AG04449 (cell line): ENCODE measurements around the gene VIPR1.
A peak's percentile ranks its signal among the peaks of the same experiment; 100 is the strongest.

Experiments
- CTCF ChIA-PET: fragments of 350-600 bp; formaldehyde crosslinking; extraction: SDS; loops from one replicate; lab custom pipeline; 2021; ENCODE audit warnings: antibody characterized with exemption; lab: Yijun Ruan, JAX
- POLR2A ChIA-PET: fragments of 400-600, 350-600 bp; formaldehyde crosslinking; extraction: SDS; loops from one replicate; lab custom pipeline; 2020; ENCODE audit warnings: antibody characterized with exemption, inconsistent platforms; lab: Yijun Ruan, JAX
- DNase-seq: peaks from one replicate; pipeline ENCODE4 v3.0.0-alpha.2; 2010; ENCODE audit warnings: low read depth, low spot score
- H3K4me3 ChIP-seq: 2 replicates; pipeline ENCODE4 v1.5.1; 2011; ENCODE audit warnings: low read depth, mild to moderate bottlenecking, control low read depth, low read length
- CTCF ChIP-seq: IDR thresholded peaks from one replicate; pipeline ENCODE4 v1.5.1; 2011; ENCODE audit warnings: mild to moderate bottlenecking, moderate library complexity, low read length, control low read depth, inconsistent platforms; ENCODE audit not compliant: insufficient read depth; ENCODE audit errors: missing control alignments

The VIPR1 gene

DNA sequence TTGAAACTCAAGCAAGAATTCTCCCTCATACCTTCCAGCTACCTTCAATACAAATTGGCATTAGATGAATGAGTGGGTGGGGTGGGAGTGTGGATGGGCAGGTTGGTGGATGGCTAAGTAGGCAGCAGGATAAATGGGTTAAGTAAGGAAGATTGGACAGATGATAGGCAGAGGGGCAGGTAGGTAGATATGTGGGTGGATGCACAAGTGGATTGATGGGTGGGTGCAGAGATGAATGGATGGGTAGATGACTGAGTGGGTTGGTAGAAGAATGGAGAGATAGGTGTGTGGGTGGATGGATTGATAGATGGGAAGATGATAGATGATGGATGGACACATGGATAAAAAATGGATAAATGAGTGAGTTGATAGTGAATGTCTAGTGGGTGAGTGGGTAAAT lies 27.6 kb downstream of the VIPR1 start:
- ChIA-PET POLR2A (no interaction called here), CTCF (interaction anchor here (1.1 to 1.6 kb wide), 2 partner anchors 9 to 11 kb away, joined by 3 to 5 read pairs; no protein-coding TSS in a partner anchor)
- H3K4me3 ChIP-seq = no peak overlapping the region
- no peak for DNase-seq
- no peak for TF ChIP-seq CTCF

- no peak for DNase-seq
- POLR2A ChIA-PET = no interaction called here
- no peak overlapping the region for H3K4me3 ChIP-seq
- no peak for TF ChIP-seq CTCF
- CTCF ChIA-PET = interaction anchor here (0.7 kb wide), 1 partner anchor 15 kb away, joined by 4 read pairs; no protein-coding TSS in a partner anchor
Measured at GRCh38 chr3:42531470-42531869, 29.0 kb downstream of the VIPR1 start.

DNA sequence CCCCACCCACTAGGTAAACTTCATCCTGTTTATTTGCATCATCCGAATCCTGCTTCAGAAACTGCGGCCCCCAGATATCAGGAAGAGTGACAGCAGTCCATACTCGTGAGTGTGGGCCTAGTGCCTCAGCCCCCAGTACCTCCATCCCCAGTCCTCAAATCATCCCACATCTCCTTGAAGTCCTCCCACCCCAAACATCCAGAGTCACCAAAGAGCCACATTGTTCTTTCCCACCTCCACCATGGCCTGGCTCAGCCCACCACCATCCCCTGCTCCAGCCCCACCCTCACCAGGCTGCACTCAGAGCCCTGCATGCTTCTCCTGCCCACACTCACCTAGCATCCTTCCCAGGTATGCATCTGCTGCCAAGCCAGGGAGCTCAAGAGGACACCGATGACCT lies 29.8 kb downstream of the VIPR1 start:
- H3K4me3 ChIP-seq = no peak overlapping the region
- CTCF ChIA-PET = no interaction called here
- DNase-seq = no peak
- POLR2A ChIA-PET = no interaction called here
- no peak for TF ChIP-seq CTCF

DNA sequence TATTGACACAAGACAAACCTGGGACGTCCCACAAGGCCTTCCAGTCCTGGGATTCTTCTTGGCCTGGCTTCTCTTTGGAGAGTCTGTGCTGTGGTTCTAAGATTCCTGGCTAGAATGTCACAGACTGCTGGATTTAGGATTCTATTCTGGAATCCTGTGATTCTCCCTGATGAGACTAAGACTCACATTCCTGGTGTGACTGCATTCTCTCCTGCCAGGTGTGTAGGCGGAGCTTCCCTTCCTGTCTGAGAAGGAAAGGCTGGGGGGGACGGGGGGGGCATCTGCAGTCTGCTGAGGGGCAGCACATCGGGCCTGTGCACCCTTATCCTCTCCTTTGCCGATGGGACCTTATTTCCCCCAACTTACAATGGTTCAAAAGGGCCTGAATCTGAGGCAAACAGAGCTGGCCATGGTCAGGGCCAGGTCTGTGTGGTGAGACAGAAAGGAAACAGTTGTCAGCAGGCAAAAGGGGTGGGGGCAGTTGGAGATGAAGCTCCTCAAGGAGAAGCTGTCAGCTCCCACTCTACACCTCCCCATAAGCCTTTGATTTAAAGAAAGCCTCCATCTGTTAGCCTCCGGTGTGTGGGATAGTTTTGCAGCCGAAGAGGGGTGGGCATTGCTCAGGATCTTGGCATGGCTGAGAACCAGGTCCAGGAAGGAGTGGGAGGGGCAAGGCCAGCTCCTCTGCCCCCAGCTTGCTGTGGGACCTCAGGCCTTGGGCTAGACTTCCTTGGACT lies 30.9 kb downstream of the VIPR1 start:
- no peak overlapping the region for H3K4me3 ChIP-seq
- ChIA-PET POLR2A (no interaction called here), CTCF (interaction anchor here (7.7 kb wide), 1 partner anchor 13 kb away, joined by 85 read pairs; no protein-coding TSS in a partner anchor)
- TF ChIP-seq CTCF = no peak
- DNase-seq = no peak

DNA sequence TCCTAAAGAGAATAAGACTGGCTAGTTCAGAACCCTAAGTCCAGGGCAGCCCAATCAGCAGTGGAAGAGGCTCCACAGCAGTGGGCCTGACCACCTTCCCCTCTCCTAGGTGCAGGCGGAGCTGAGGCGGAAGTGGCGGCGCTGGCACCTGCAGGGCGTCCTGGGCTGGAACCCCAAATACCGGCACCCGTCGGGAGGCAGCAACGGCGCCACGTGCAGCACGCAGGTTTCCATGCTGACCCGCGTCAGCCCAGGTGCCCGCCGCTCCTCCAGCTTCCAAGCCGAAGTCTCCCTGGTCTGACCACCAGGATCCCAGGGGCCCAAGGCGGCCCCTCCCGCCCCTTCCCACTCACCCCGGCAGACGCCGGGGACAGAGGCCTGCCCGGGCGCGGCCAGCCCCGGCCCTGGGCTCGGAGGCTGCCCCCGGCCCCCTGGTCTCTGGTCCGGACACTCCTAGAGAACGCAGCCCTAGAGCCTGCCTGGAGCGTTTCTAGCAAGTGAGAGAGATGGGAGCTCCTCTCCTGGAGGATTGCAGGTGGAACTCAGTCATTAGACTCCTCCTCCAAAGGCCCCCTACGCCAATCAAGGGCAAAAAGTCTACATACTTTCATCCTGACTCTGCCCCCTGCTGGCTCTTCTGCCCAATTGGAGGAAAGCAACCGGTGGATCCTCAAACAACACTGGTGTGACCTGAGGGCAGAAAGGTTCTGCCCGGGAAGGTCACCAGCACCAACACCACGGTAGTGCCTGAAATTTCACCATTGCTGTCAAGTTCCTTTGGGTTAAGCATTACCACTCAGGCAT lies 33.7 kb downstream of the VIPR1 start:
- peak; percentile 34 for TF ChIP-seq CTCF
- ChIA-PET POLR2A (no interaction called here), CTCF (interaction anchor here (0.9 to 7.7 kb wide), 14 partner anchors 8 to 306 kb away, joined by 3 to 85 read pairs (median 4); no protein-coding TSS in a partner anchor)
- no peak overlapping the region for H3K4me3 ChIP-seq
- DNase-seq = no peak

DNA sequence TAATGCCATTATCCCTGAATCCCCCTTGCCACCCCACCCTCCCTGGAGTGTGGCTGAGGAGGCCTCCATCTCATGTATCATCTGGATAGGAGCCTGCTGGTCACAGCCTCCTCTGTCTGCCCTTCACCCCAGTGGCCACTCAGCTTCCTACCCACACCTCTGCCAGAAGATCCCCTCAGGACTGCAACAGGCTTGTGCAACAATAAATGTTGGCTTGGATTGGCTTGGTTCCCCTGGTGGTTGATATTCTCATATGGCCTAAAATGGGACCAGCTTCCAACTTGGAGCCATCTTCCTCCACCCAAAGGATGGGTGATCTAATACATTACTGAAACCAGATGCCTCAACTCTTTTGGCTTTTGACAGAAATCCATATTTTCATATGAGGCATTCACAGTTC lies 34.9 kb downstream of the VIPR1 start:
- no peak for TF ChIP-seq CTCF
- ChIA-PET CTCF (interaction anchor here (1.1 to 7.7 kb wide), 10 partner anchors 9 to 308 kb away, joined by 3 to 85 read pairs (median 6); no protein-coding TSS in a partner anchor), POLR2A (no interaction called here)
- DNase-seq = no peak
- no peak overlapping the region for H3K4me3 ChIP-seq
